ENCODE results near the gene ADAMTS7. TPM values are rescaled to one million over a fixed set of nuclear protein-coding genes. Genes with fewer than 3 reads are reported as not detected.
"Not testable (repeated sequence)": the region's sequence is repeated elsewhere in the genome, so short reads cannot be mapped to it uniquely, and the experiment has no call there.

Gene ADAMTS7
- total and polyA plus RNA-seq, 7 donors: 0.32 to 1.3 (median 0.74) TPM

GRCh38 chr15:78740904-78741274 lies 70.4 kb downstream of the ADAMTS7 start:
- DNase-seq (no peak), ATAC-seq (peak in 1 of 4 donors; percentile 8)
- Histone ChIP-seq H3K9me3 (no peaks in the 10 kb centered on the region), H3K27ac (no peak overlapping the region), H3K27me3 (ENCODE audit: insufficient read depth in 3 of 3, low read length in 2 of 3) (no peaks in the 10 kb centered on the region), H3K4me1 (no peaks in the 10 kb centered on the region), H3K36me3 (ENCODE audit: insufficient read depth in 1 of 2, low read depth in 1 of 2) (no peaks in the 10 kb centered on the region), H3K4me3 (no peak overlapping the region)
- intact Hi-C loops (cut with DNase I): no loop called here
- 74 to 83% (median 80%) methylated on average over 4 to 7 of the region's 7 CpGs for WGBS, 3 donors
- TF ChIP-seq, protein P1, sequence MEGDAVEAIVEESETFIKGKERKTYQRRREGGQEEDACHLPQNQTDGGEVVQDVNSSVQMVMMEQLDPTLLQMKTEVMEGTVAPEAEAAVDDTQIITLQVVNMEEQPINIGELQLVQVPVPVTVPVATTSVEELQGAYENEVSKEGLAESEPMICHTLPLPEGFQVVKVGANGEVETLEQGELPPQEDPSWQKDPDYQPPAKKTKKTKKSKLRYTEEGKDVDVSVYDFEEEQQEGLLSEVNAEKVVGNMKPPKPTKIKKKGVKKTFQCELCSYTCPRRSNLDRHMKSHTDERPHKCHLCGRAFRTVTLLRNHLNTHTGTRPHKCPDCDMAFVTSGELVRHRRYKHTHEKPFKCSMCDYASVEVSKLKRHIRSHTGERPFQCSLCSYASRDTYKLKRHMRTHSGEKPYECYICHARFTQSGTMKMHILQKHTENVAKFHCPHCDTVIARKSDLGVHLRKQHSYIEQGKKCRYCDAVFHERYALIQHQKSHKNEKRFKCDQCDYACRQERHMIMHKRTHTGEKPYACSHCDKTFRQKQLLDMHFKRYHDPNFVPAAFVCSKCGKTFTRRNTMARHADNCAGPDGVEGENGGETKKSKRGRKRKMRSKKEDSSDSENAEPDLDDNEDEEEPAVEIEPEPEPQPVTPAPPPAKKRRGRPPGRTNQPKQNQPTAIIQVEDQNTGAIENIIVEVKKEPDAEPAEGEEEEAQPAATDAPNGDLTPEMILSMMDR (IDR thresholded peaks at IDR 0.05): no peak

- Histone ChIP-seq H3K4me1 (no peaks in the 10 kb centered on the region), H3K9me3 (no peaks in the 10 kb centered on the region), H3K4me3 (no peak overlapping the region), H3K36me3 (ENCODE audit: insufficient read depth in 1 of 2, low read depth in 1 of 2) (no peaks in the 10 kb centered on the region), H3K27me3 (ENCODE audit: insufficient read depth in 3 of 3, low read length in 2 of 3) (no peaks in the 10 kb centered on the region), H3K27ac (no peak overlapping the region)
- DNase-seq: peak; percentile 57 to 80
- WGBS, 3 donors: 44 to 55% (median 44%) methylated on average over 23 of the region's 23 CpGs
- TF ChIP-seq, protein P1 (IDR thresholded peaks at IDR 0.05): peak; percentile 35
- intact Hi-C loops (cut with DNase I): no loop called here
- ATAC-seq: peak; percentile 62 to 89 (median 82)
These were observed 71.0 kb downstream of the ADAMTS7 start for GRCh38 chr15:78739996-78740903.

GRCh38 chr15:78739206-78739605 lies 72.1 kb downstream of the ADAMTS7 start:
- TF ChIP-seq, protein P1 (IDR thresholded peaks at IDR 0.05): no peak
- no peak overlapping the region for H3K27ac ChIP-seq

DNA sequence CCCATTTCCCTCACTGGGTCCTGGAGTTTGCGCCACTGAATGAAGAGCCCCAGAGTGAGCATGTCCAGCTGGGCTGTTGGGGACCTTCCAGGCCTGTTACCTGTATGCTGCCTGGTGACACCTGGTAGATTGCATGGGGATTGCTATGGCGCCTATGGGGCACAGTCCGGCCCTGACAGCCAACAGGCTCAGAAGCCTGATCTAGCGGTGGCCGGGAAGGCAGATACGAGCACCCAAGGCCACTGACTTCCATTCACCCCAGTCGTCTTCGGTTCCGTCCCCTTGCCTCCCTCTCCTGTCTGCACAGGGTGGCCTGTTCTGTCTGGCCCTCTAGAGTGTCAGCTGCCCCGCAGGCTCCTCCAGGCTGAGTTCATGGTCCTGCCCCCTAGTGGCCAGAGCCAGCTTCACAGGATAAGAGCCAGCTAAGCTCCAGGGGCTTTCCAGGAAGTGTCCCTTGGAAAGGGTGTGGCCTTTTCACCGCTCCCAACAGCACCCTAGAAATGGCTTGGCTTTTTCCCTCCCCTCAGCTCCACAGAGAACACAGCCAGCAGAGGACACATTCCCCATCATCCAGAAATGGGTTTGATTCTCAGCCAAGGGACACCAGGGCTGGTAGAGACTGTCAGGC lies 73.2 kb downstream of the ADAMTS7 start:
- intact Hi-C loops (cut with DNase I); H3K9me3 ChIP-seq; H3K4me1 ChIP-seq; H3K4me3 ChIP-seq; DNase-seq; H3K27me3 ChIP-seq (ENCODE audit: insufficient read depth in 3 of 3, low read length in 2 of 3); H3K27ac ChIP-seq; H3K36me3 ChIP-seq (ENCODE audit: insufficient read depth in 1 of 2, low read depth in 1 of 2): not testable (repeated sequence)
- WGBS, 3 donors: 58 to 65% (median 59%) methylated on average over 9 to 11 of the region's 11 CpGs
- TF ChIP-seq, protein P1 (IDR thresholded peaks at IDR 0.05): peak; percentile 11
- ATAC-seq: peak in 3 of 4 donors; percentile 57 to 68 (median 61)

More at GRCh38 chr15:78739206-78739605, 72.1 kb downstream of the ADAMTS7 start:
- no peak for DNase-seq
- WGBS, 3 donors: 95 to 98% (median 96%) methylated on average over 8 to 9 of the region's 9 CpGs
- no peak overlapping the region for H3K4me3 ChIP-seq
- no peaks in the 10 kb centered on the region for H3K9me3 ChIP-seq
- intact Hi-C loops (cut with DNase I): no loop called here
- no peaks in the 10 kb centered on the region for H3K27me3 ChIP-seq (ENCODE audit: insufficient read depth in 3 of 3, low read length in 2 of 3)
- H3K36me3 ChIP-seq (ENCODE audit: insufficient read depth in 1 of 2, low read depth in 1 of 2): no peaks in the 10 kb centered on the region
- ATAC-seq: no peak
- H3K4me1 ChIP-seq: no peaks in the 10 kb centered on the region
